K562 (cell line): Measurements from ENCODE around the gene ERCC1. TPM values are rescaled to one million over a fixed set of nuclear protein-coding genes. Genes with fewer than 3 reads are reported as not detected.

Source experiments
- ARHGAP35 ChIP-seq: fragments of 450-650 bp; IDR thresholded peaks from 2 replicates; pipeline ENCODE4 v1.6.1; 2018; ENCODE audit not compliant: partially characterized antibody
- CBX5 ChIP-seq: IDR thresholded peaks from 2 replicates; pipeline ENCODE4 v1.6.1; 2014; ENCODE audit warnings: low read depth, borderline replicate concordance
- CREB1 ChIP-seq, 2 experiments: sonication (generic) in 1 of 2; formaldehyde crosslinking in 1 of 2; IDR thresholded peaks; 2 replicates each; pipeline versions ENCODE4 v1.6.1 to v1.8.0; 2012 to 2022; ENCODE audit warnings: inconsistent platforms in 1 of 2, mild to moderate bottlenecking in 1 of 2, missing genetic modification reagents in 1 of 2, moderate library complexity in 1 of 2
- DACH1 ChIP-seq: fragments of 450-650 bp; IDR thresholded peaks from 2 replicates; pipeline ENCODE4 v1.6.1; 2018; ENCODE audit not compliant: partially characterized antibody
- DPF2 ChIP-seq: fragments of 450-650 bp; IDR thresholded peaks from 2 replicates; pipeline ENCODE4 v1.6.1; 2016
- E2F3 ChIP-seq: fragments of 250-450 bp; sonication (Bioruptor Pico); IDR thresholded peaks from 2 replicates; pipeline ENCODE4 v1.4.0; 2020; ENCODE audit warnings: mild to moderate bottlenecking
- EP400 ChIP-seq: fragments of 450-650 bp; IDR thresholded peaks from 2 replicates; pipeline ENCODE4 v1.6.1; 2017; ENCODE audit warnings: antibody characterized with exemption, mild to moderate bottlenecking, moderate library complexity
- L3MBTL2 ChIP-seq: fragments of 450-650 bp; IDR thresholded peaks from 2 replicates; pipeline ENCODE4 v1.6.1; 2016; ENCODE audit warnings: mild to moderate bottlenecking, moderate library complexity
- MAX ChIP-seq: sonication (generic); formaldehyde crosslinking; IDR thresholded peaks from 2 replicates; pipeline ENCODE4 v1.9.0; 2022; ENCODE audit warnings: mild to moderate bottlenecking, missing genetic modification reagents
- MAZ ChIP-seq, 2 experiments: fragments of 450-650 bp in 1 of 2; sonication (generic) in 1 of 2; formaldehyde crosslinking; IDR thresholded peaks in 1 of 2; conservative IDR thresholded peaks in 1 of 2; 2 replicates each; pipeline versions ENCODE4 v1.4.0 to v1.5.0; 2020; ENCODE audit warnings: mild to moderate bottlenecking in 1 of 2, missing genetic modification reagents in 1 of 2
- MEF2A ChIP-seq: IDR thresholded peaks from 2 replicates; pipeline ENCODE4 v1.6.1; 2011; ENCODE audit warnings: low read depth, mild to moderate bottlenecking, low read length, moderate library complexity; ENCODE audit not compliant: control insufficient read depth
- NEUROD1 ChIP-seq: fragments of 150-350 bp; IDR thresholded peaks from 2 replicates; pipeline ENCODE4 v1.6.1; 2014; ENCODE audit warnings: borderline replicate concordance, low read length, low read depth; ENCODE audit not compliant: partially characterized antibody
- RBBP5 ChIP-seq: fragments of 200-600 bp; sonication (generic); IDR thresholded peaks from 2 replicates; pipeline ENCODE4 v1.6.1; 2012; ENCODE audit warnings: borderline replicate concordance, mild to moderate bottlenecking, low read length, control low read depth, inconsistent platforms; ENCODE audit not compliant: insufficient read depth, poor library complexity, severe bottlenecking
- SIN3B ChIP-seq: fragments of 450-650 bp; IDR thresholded peaks from 2 replicates; pipeline ENCODE4 v1.6.1; 2017; ENCODE audit warnings: low read depth, mild to moderate bottlenecking, moderate library complexity
- ZNF324 ChIP-seq: fragments of 250-450 bp; sonication (Bioruptor Pico); IDR thresholded peaks from 2 replicates; pipeline ENCODE4 v1.4.0; 2020; ENCODE audit warnings: mild to moderate bottlenecking
- ZNF780A ChIP-seq: fragments of 250-450 bp; sonication (Bioruptor Pico); IDR thresholded peaks from 2 replicates; pipeline ENCODE4 v1.5.0; 2021; ENCODE audit warnings: mild to moderate bottlenecking
- polyA plus RNA-seq, 8 experiments: library from polyadenylated mRNA; depleted of rRNA in 4 of 8; stranded (reverse) in 5 of 8; unstranded in 3 of 8; fragments of >200 nt; fragmentation: Nextera tagmentation in 2 of 8; fragmentation: Illumina TruSeq in 1 of 8; extraction: Ambion mirVana in 2 of 8; extraction: Trizol in 1 of 8; gene quantifications; 2 replicates each; pipeline versions ENCODE4 v1.2.1 to v1.2.3, GENCODE V29; 2011 to 2014; ENCODE audit warnings: inconsistent platforms in 1 of 8, missing spikeins in 1 of 8
- total RNA-seq, 7 experiments: library from RNA; depleted of rRNA in 6 of 7; stranded (reverse); fragments of >200 nt in 6 of 7; fragmentation: Illumina TruSeq in 2 of 7; extraction: Trizol in 2 of 7; gene quantifications; 2 replicates each; pipeline versions ENCODE4 v1.2.1 to v1.2.3, GENCODE V29; 2011 to 2021; ENCODE audit warnings: low replicate concordance in 1 of 7
- TF ChIP-seq, protein P1 (sequence below): fragments of 450-650 bp; IDR thresholded peaks from 2 replicates; pipeline ENCODE4 v1.6.1; 2016; ENCODE audit warnings: low read depth, mild to moderate bottlenecking, moderate library complexity
- TF ChIP-seq, protein P2 (sequence below): sonication (generic); formaldehyde crosslinking; IDR thresholded peaks from 2 replicates; pipeline ENCODE4 v1.8.0; 2022; ENCODE audit warnings: mild to moderate bottlenecking, missing genetic modification reagents, borderline replicate concordance
- TF ChIP-seq, protein P3 (sequence below): sonication (generic); formaldehyde crosslinking; IDR thresholded peaks from 2 replicates; pipeline ENCODE4 v1.8.0; 2022; ENCODE audit warnings: mild to moderate bottlenecking, missing genetic modification reagents

Gene ERCC1
- total and polyA plus RNA-seq, 9 of the 15 experiments (the other 6 are each of a cell fraction or from before 2014, with no cell fraction given), result 9.3 to 92.6 (median 60.0) TPM

GRCh38 chr19:45455707-45456499, 32.2 kb upstream of the ERCC1 start (continued):
- TF ChIP-seq, protein P1, sequence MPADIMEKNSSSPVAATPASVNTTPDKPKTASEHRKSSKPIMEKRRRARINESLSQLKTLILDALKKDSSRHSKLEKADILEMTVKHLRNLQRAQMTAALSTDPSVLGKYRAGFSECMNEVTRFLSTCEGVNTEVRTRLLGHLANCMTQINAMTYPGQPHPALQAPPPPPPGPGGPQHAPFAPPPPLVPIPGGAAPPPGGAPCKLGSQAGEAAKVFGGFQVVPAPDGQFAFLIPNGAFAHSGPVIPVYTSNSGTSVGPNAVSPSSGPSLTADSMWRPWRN, result no peak
- TF ChIP-seq MEF2A, result 0 out of 2 replicates have a peak, but pooled peaks have one; percentile 32
- peak; percentile 74 for TF ChIP-seq DACH1
- TF ChIP-seq CBX5, result no peak
- TF ChIP-seq MAZ (CRISPR knock-in tag; conservative IDR thresholded peaks at IDR 0.05 in 1 of 2, IDR thresholded peaks at IDR 0.05 in 1 of 2), result peak; percentile 83 to 88; a peak in 3 of 4 replicates
- TF ChIP-seq ZNF324 (CRISPR knock-in tag), result no peak
- TF ChIP-seq MAX (CRISPR knock-in tag), result peak; percentile 99
- TF ChIP-seq ARHGAP35, result no peak
- TF ChIP-seq DPF2, result peak; percentile 84
- peak; percentile 21; the same call in 1 of the 2 replicates for TF ChIP-seq CREB1 (IDR thresholded peaks at IDR 0.05)
- TF ChIP-seq CREB1 (CRISPR knock-in tag; IDR thresholded peaks at IDR 0.05), result no peak; the same call in 1 of the 2 replicates
- TF ChIP-seq ZNF780A (CRISPR knock-in tag), result no peak
- TF ChIP-seq, protein P2, sequence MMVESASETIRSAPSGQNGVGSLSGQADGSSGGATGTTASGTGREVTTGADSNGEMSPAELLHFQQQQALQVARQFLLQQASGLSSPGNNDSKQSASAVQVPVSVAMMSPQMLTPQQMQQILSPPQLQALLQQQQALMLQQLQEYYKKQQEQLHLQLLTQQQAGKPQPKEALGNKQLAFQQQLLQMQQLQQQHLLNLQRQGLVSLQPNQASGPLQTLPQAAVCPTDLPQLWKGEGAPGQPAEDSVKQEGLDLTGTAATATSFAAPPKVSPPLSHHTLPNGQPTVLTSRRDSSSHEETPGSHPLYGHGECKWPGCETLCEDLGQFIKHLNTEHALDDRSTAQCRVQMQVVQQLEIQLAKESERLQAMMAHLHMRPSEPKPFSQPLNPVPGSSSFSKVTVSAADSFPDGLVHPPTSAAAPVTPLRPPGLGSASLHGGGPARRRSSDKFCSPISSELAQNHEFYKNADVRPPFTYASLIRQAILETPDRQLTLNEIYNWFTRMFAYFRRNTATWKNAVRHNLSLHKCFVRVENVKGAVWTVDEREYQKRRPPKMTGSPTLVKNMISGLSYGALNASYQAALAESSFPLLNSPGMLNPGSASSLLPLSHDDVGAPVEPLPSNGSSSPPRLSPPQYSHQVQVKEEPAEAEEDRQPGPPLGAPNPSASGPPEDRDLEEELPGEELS (CRISPR knock-in tag), result 0 out of 2 replicates have a peak, but pooled peaks have one; percentile 57
- TF ChIP-seq NEUROD1, result peak; percentile 51
- peak; percentile 84 for TF ChIP-seq L3MBTL2
- TF ChIP-seq, protein P3, sequence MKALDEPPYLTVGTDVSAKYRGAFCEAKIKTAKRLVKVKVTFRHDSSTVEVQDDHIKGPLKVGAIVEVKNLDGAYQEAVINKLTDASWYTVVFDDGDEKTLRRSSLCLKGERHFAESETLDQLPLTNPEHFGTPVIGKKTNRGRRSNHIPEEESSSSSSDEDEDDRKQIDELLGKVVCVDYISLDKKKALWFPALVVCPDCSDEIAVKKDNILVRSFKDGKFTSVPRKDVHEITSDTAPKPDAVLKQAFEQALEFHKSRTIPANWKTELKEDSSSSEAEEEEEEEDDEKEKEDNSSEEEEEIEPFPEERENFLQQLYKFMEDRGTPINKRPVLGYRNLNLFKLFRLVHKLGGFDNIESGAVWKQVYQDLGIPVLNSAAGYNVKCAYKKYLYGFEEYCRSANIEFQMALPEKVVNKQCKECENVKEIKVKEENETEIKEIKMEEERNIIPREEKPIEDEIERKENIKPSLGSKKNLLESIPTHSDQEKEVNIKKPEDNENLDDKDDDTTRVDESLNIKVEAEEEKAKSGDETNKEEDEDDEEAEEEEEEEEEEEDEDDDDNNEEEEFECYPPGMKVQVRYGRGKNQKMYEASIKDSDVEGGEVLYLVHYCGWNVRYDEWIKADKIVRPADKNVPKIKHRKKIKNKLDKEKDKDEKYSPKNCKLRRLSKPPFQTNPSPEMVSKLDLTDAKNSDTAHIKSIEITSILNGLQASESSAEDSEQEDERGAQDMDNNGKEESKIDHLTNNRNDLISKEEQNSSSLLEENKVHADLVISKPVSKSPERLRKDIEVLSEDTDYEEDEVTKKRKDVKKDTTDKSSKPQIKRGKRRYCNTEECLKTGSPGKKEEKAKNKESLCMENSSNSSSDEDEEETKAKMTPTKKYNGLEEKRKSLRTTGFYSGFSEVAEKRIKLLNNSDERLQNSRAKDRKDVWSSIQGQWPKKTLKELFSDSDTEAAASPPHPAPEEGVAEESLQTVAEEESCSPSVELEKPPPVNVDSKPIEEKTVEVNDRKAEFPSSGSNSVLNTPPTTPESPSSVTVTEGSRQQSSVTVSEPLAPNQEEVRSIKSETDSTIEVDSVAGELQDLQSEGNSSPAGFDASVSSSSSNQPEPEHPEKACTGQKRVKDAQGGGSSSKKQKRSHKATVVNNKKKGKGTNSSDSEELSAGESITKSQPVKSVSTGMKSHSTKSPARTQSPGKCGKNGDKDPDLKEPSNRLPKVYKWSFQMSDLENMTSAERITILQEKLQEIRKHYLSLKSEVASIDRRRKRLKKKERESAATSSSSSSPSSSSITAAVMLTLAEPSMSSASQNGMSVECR (CRISPR knock-in tag), result peak; percentile 86; the same call in 1 of the 2 replicates
- no peak for TF ChIP-seq E2F3 (CRISPR knock-in tag)
- peak; percentile 93 for TF ChIP-seq EP400
- TF ChIP-seq RBBP5, result no peak
- no peak for TF ChIP-seq SIN3B
